Measurements from ENCODE around the gene MFRP.

MFRP gene

GRCh38 chr11:119381181-119381988 is 34.9 kb upstream of the MFRP start, which contains the start of gene USP2:
TSS of gene USP2 (minus strand) at chr11:119381690. CDS start at chr11:119373480, 8,210 bp downstream.
- TF ChIP-seq CTCF (IDR thresholded peaks at IDR 0.05; ENCODE audit: low read depth, low read length, missing control alignments), result peak; percentile 84
- DNase-seq (ENCODE audit: low read depth), result peak; percentile 89
- in situ Hi-C loops (cut with HindIII; ENCODE audit: low sequenced_read_pairs), result no loop called here
- H3K4me3 ChIP-seq (ENCODE audit: low read depth, low read length), result peak within 1 kb of the TSS; percentile 52

- H3K4me3 ChIP-seq (ENCODE audit: low read depth, low read length), result peak overlapping the region; percentile 52
- TF ChIP-seq CTCF (IDR thresholded peaks at IDR 0.05; ENCODE audit: low read depth, low read length, missing control alignments), result no peak
- in situ Hi-C loops (cut with HindIII; ENCODE audit: low sequenced_read_pairs), result no loop called here
- DNase-seq (ENCODE audit: low read depth), result no peak
These were observed 34.3 kb upstream of the MFRP start for GRCh38 chr11:119380827-119381180.

GRCh38 chr11:119380160-119380826 is 33.8 kb upstream of the MFRP start:
- in situ Hi-C loops (cut with HindIII; ENCODE audit: low sequenced_read_pairs), result no loop called here
- H3K4me3 ChIP-seq (ENCODE audit: low read depth, low read length), result no peak overlapping the region
- no peak for TF ChIP-seq CTCF (IDR thresholded peaks at IDR 0.05; ENCODE audit: low read depth, low read length, missing control alignments)
- DNase-seq (ENCODE audit: low read depth), result no peak

- no peak overlapping the region for H3K4me3 ChIP-seq (ENCODE audit: low read depth, low read length)
- no peak for TF ChIP-seq CTCF (IDR thresholded peaks at IDR 0.05; ENCODE audit: low read depth, low read length, missing control alignments)
- in situ Hi-C loops (cut with HindIII; ENCODE audit: low sequenced_read_pairs), result loop anchor here (10.0 kb wide), 2 partner anchors 46 to 96 kb away; partner anchors contain the start of gene THY1
- DNase-seq (ENCODE audit: low read depth), result no peak
These were observed 32.5 kb upstream of the MFRP start for GRCh38 chr11:119378851-119379465.

GRCh38 chr11:119377961-119378667 is 31.6 kb upstream of the MFRP start:
- in situ Hi-C loops (cut with HindIII; ENCODE audit: low sequenced_read_pairs), result loop anchor here (10.0 kb wide), 2 partner anchors 47 to 97 kb away; partner anchors contain the start of gene THY1
- no peak overlapping the region for H3K4me3 ChIP-seq (ENCODE audit: low read depth, low read length)
- TF ChIP-seq CTCF (IDR thresholded peaks at IDR 0.05; ENCODE audit: low read depth, low read length, missing control alignments), result no peak
- no peak for DNase-seq (ENCODE audit: low read depth)
